ENCODE measurements around the gene DNAJB8. TPM values are rescaled to one million over a fixed set of nuclear protein-coding genes. Genes with fewer than 3 reads are reported as not detected.

Gene DNAJB8
- not detected for total RNA-seq

GRCh38 chr3:128466840-128467541 lies at the start of gene DNAJB8:
DNAJB8 (minus strand) TSS chr3:128466890; CDS start chr3:128463245, 3,645 bp downstream.
- H3K27me3 Mint-ChIP-seq, result peaks cover 22% of the 10 kb centered on the region
- ChIA-PET CTCF (interaction anchor here (0.9 kb wide), 1 partner anchor 9 kb away, joined by 4 read pairs; no protein-coding TSS in a partner anchor), POLR2A (no interaction called here)
- no peaks in the 10 kb centered on the region for H3K36me3 Mint-ChIP-seq (ENCODE audit: low read depth)
- no peaks in the 10 kb centered on the region for H3K9me3 Mint-ChIP-seq
- H3K4me1 Mint-ChIP-seq, result peaks cover 12% of the 10 kb centered on the region
- no peak within 1 kb of the TSS for H3K27ac Mint-ChIP-seq
- peak; percentile 41 for DNase-seq
- no peak within 1 kb of the TSS for H3K4me3 Mint-ChIP-seq

GRCh38 chr3:128515967-128516366 lies 49.3 kb upstream of the DNAJB8 start:
- peaks cover 40% of the 10 kb centered on the region for H3K27me3 Mint-ChIP-seq
- ChIA-PET CTCF (no interaction called here), POLR2A (no interaction called here)
- H3K27ac Mint-ChIP-seq, result no peak overlapping the region
- no peak overlapping the region for H3K4me3 Mint-ChIP-seq
- peaks cover 9% of the 10 kb centered on the region for H3K9me3 Mint-ChIP-seq
- no peak for DNase-seq
- no peaks in the 10 kb centered on the region for H3K4me1 Mint-ChIP-seq
- no peaks in the 10 kb centered on the region for H3K36me3 Mint-ChIP-seq (ENCODE audit: low read depth)

- ChIA-PET CTCF (no interaction called here), POLR2A (no interaction called here)
- Mint-ChIP-seq H3K36me3 (ENCODE audit: low read depth) (no peaks in the 10 kb centered on the region), H3K4me3 (no peak overlapping the region), H3K27me3 (peaks cover 17% of the 10 kb centered on the region), H3K27ac (no peak overlapping the region), H3K4me1 (no peaks in the 10 kb centered on the region), H3K9me3 (peaks cover 5% of the 10 kb centered on the region)
- DNase-seq, result no peak
Measured at GRCh38 chr3:128508852-128509251, 42.2 kb upstream of the DNAJB8 start.

- Mint-ChIP-seq H3K9me3 (no peaks in the 10 kb centered on the region), H3K27me3 (peaks cover 12% of the 10 kb centered on the region), H3K36me3 (ENCODE audit: low read depth) (no peaks in the 10 kb centered on the region), H3K27ac (no peak overlapping the region), H3K4me1 (no peaks in the 10 kb centered on the region), H3K4me3 (no peak overlapping the region)
- CTCF ChIA-PET, result interaction anchor here (0.8 to 1.5 kb wide), 3 partner anchors 17 to 107 kb away, joined by 3 to 4 read pairs (median 3); no protein-coding TSS in a partner anchor
- no peak for DNase-seq
- POLR2A ChIA-PET, result no interaction called here
Measured at GRCh38 chr3:128506754-128507153, 40.1 kb upstream of the DNAJB8 start.

- no peak overlapping the region for H3K27ac Mint-ChIP-seq
- POLR2A ChIA-PET, result no interaction called here
- no peak overlapping the region for H3K4me3 Mint-ChIP-seq
- no peak for DNase-seq
- no peaks in the 10 kb centered on the region for H3K9me3 Mint-ChIP-seq
- CTCF ChIA-PET, result interaction anchor here (0.6 to 1.5 kb wide), 3 partner anchors 16 to 449 kb away, joined by 3 to 4 read pairs (median 3); no protein-coding TSS in a partner anchor
- H3K4me1 Mint-ChIP-seq, result no peaks in the 10 kb centered on the region
- no peaks in the 10 kb centered on the region for H3K36me3 Mint-ChIP-seq (ENCODE audit: low read depth)
- peaks cover 14% of the 10 kb centered on the region for H3K27me3 Mint-ChIP-seq
Measured at GRCh38 chr3:128505771-128506170, 39.1 kb upstream of the DNAJB8 start.

GRCh38 chr3:128504963-128505730 lies 38.5 kb upstream of the DNAJB8 start:
- Mint-ChIP-seq H3K27me3 (peaks cover 16% of the 10 kb centered on the region), H3K9me3 (no peaks in the 10 kb centered on the region), H3K27ac (no peak overlapping the region), H3K4me3 (no peak overlapping the region), H3K36me3 (ENCODE audit: low read depth) (no peaks in the 10 kb centered on the region), H3K4me1 (no peaks in the 10 kb centered on the region)
- ChIA-PET CTCF (interaction anchor here (0.7 to 1.5 kb wide), 2 partner anchors 15 to 448 kb away, joined by 3 to 4 read pairs; no protein-coding TSS in a partner anchor), POLR2A (no interaction called here)
- DNase-seq, result peak; percentile 2

GRCh38 chr3:128504533-128504915 lies 37.8 kb upstream of the DNAJB8 start:
- H3K27ac Mint-ChIP-seq, result no peak overlapping the region
- H3K36me3 Mint-ChIP-seq (ENCODE audit: low read depth), result no peaks in the 10 kb centered on the region
- ChIA-PET CTCF (no interaction called here), POLR2A (no interaction called here)
- H3K9me3 Mint-ChIP-seq, result no peaks in the 10 kb centered on the region
- no peak overlapping the region for H3K4me3 Mint-ChIP-seq
- peaks cover 20% of the 10 kb centered on the region for H3K27me3 Mint-ChIP-seq
- no peaks in the 10 kb centered on the region for H3K4me1 Mint-ChIP-seq
- peak; percentile 3 for DNase-seq

GRCh38 chr3:128503751-128504532 lies 37.3 kb upstream of the DNAJB8 start:
- H3K4me1 Mint-ChIP-seq, result no peaks in the 10 kb centered on the region
- no peak for DNase-seq
- peaks cover 21% of the 10 kb centered on the region for H3K27me3 Mint-ChIP-seq
- H3K4me3 Mint-ChIP-seq, result no peak overlapping the region
- POLR2A ChIA-PET, result no interaction called here
- H3K36me3 Mint-ChIP-seq (ENCODE audit: low read depth), result no peaks in the 10 kb centered on the region
- H3K27ac Mint-ChIP-seq, result no peak overlapping the region
- H3K9me3 Mint-ChIP-seq, result no peaks in the 10 kb centered on the region
- CTCF ChIA-PET, result no interaction called here

GRCh38 chr3:128503164-128503651 lies 36.5 kb upstream of the DNAJB8 start:
- ChIA-PET CTCF (no interaction called here), POLR2A (no interaction called here)
- DNase-seq, result no peak
- Mint-ChIP-seq H3K36me3 (ENCODE audit: low read depth) (no peaks in the 10 kb centered on the region), H3K4me1 (no peaks in the 10 kb centered on the region), H3K4me3 (no peak overlapping the region), H3K9me3 (no peaks in the 10 kb centered on the region), H3K27ac (no peak overlapping the region), H3K27me3 (peaks cover 28% of the 10 kb centered on the region)

- Mint-ChIP-seq H3K4me3 (no peak overlapping the region), H3K9me3 (no peaks in the 10 kb centered on the region), H3K27ac (no peak overlapping the region), H3K27me3 (peaks cover 29% of the 10 kb centered on the region), H3K36me3 (ENCODE audit: low read depth) (no peaks in the 10 kb centered on the region), H3K4me1 (no peaks in the 10 kb centered on the region)
- DNase-seq, result no peak
- POLR2A ChIA-PET, result no interaction called here
- CTCF ChIA-PET, result no interaction called here
Measured at GRCh38 chr3:128502712-128503111, 36.0 kb upstream of the DNAJB8 start.

GRCh38 chr3:128501431-128501830 lies 34.7 kb upstream of the DNAJB8 start:
- POLR2A ChIA-PET, result no interaction called here
- H3K4me3 Mint-ChIP-seq, result no peak overlapping the region
- peaks cover 40% of the 10 kb centered on the region for H3K27me3 Mint-ChIP-seq
- H3K27ac Mint-ChIP-seq, result no peak overlapping the region
- H3K36me3 Mint-ChIP-seq (ENCODE audit: low read depth), result no peaks in the 10 kb centered on the region
- DNase-seq, result no peak
- no peaks in the 10 kb centered on the region for H3K9me3 Mint-ChIP-seq
- CTCF ChIA-PET, result no interaction called here
- H3K4me1 Mint-ChIP-seq, result peaks cover 3% of the 10 kb centered on the region

- CTCF ChIA-PET, result no interaction called here
- Mint-ChIP-seq H3K36me3 (ENCODE audit: low read depth) (no peaks in the 10 kb centered on the region), H3K4me3 (no peak overlapping the region), H3K4me1 (peaks cover 5% of the 10 kb centered on the region), H3K27me3 (peaks cover 42% of the 10 kb centered on the region), H3K9me3 (no peaks in the 10 kb centered on the region), H3K27ac (no peak overlapping the region)
- POLR2A ChIA-PET, result no interaction called here
- DNase-seq, result no peak
Measured at GRCh38 chr3:128500556-128500955, 33.9 kb upstream of the DNAJB8 start.
